PC-3 (cell line): Measurements from ENCODE around the gene BNIP2.
"Not testable (repeated sequence)": the region's sequence is repeated elsewhere in the genome, so short reads cannot be mapped to it uniquely, and the experiment has no call there.

ENCODE experiments used
- CTCF ChIP-seq: fragments of 300-600 bp; sonication (generic); conservative IDR thresholded peaks from 2 replicates; pipeline ENCODE4 v1.5.1; 2017; ENCODE audit warnings: antibody characterized with exemption, low read depth, mild to moderate bottlenecking, low read length
- EZH2 ChIP-seq: fragments of 300-600 bp; sonication (generic); IDR thresholded peaks from one replicate; pipeline ENCODE4 v1.6.1; 2017; ENCODE audit warnings: antibody characterized with exemption, mild to moderate bottlenecking, low read length; ENCODE audit not compliant: unreplicated experiment
- EZH2phosphoT487 ChIP-seq: fragments of 300-600 bp; sonication (generic); IDR thresholded peaks from 2 replicates; pipeline ENCODE4 v1.6.1; 2018; ENCODE audit warnings: mild to moderate bottlenecking, antibody characterized with exemption, low read length, borderline replicate concordance

GRCh38 chr15:59645812-59646211, 43.3 kb downstream of the BNIP2 start:
- TF ChIP-seq CTCF, EZH2phosphoT487, EZH2: not testable (repeated sequence)
